NCI-H1417 treated with DMSO at 0.1 percent for 48 hours (cell line): ENCODE measurements around the gene B3GLCT.

Experiments
- DNase-seq: peaks from one replicate; lab custom pipeline; 2025; lab: John Stamatoyannopoulos, UW

B3GLCT gene

GRCh38 chr13:31351376-31351775 is 151.6 kb downstream of the B3GLCT start:
- DNase-seq, result no peak

GRCh38 chr13:31352467-31352866 is 152.7 kb downstream of the B3GLCT start:
- DNase-seq, result no peak

- no peak for DNase-seq
Observed at GRCh38 chr13:31355001-31355400, 155.2 kb downstream of the B3GLCT start.

- DNase-seq, result no peak
Observed at GRCh38 chr13:31356991-31357390, 157.2 kb downstream of the B3GLCT start.

GRCh38 chr13:31357581-31357980 is 157.8 kb downstream of the B3GLCT start:
- DNase-seq, result no peak

GRCh38 chr13:31361673-31362072 is 161.9 kb downstream of the B3GLCT start:
- DNase-seq, result no peak

GRCh38 chr13:31365630-31366029 is 165.9 kb downstream of the B3GLCT start:
- no peak for DNase-seq

- DNase-seq, result no peak
Observed at GRCh38 chr13:31367410-31367809, 167.6 kb downstream of the B3GLCT start.

- DNase-seq, result no peak
Observed at GRCh38 chr13:31369213-31369612, 169.4 kb downstream of the B3GLCT start.

- DNase-seq, result no peak
Observed at GRCh38 chr13:31372454-31372853, 172.7 kb downstream of the B3GLCT start.

GRCh38 chr13:31374682-31375081 is 174.9 kb downstream of the B3GLCT start:
- DNase-seq, result no peak

- DNase-seq, result no peak
Observed at GRCh38 chr13:31377946-31378345, 178.2 kb downstream of the B3GLCT start.

GRCh38 chr13:31380715-31381114 is 180.9 kb downstream of the B3GLCT start:
- no peak for DNase-seq
